Hepatocyte (in vitro differentiated cells): Measurements from ENCODE around the gene METTL25B. TPM values are rescaled to one million over a fixed set of nuclear protein-coding genes. Genes with fewer than 3 reads are reported as not detected.
"Not testable (repeated sequence)": the region's sequence is repeated elsewhere in the genome, so short reads cannot be mapped to it uniquely, and the experiment has no call there.

Experiments used
- DNase-seq: peaks from one replicate; pipeline ENCODE4 v3.0.0-alpha.2; 2016; ENCODE audit warnings: low spot score
- H2AFZ ChIP-seq: fragments of 200-600 bp; sonication (generic); 2 replicates; pipeline ENCODE4 v1.6.0; 2016; ENCODE audit warnings: antibody characterized with exemption, mild to moderate bottlenecking
- H3K27ac ChIP-seq: fragments of 200-600 bp; sonication (generic); 2 replicates; pipeline ENCODE4 v1.5.1; 2016; ENCODE audit warnings: mild to moderate bottlenecking
- H3K27me3 ChIP-seq: fragments of 200-600 bp; sonication (generic); 2 replicates; pipeline ENCODE4 v1.6.1; 2016
- H3K36me3 ChIP-seq: fragments of 200-600 bp; sonication (generic); replicated peaks from 2 replicates; pipeline ENCODE4 v1.5.1; 2016; ENCODE audit warnings: low read depth; ENCODE audit not compliant: insufficient read depth
- H3K4me1 ChIP-seq: fragments of 200-600 bp; sonication (generic); 2 replicates; pipeline ENCODE4 v1.5.1; 2016; ENCODE audit warnings: mild to moderate bottlenecking, moderate library complexity; ENCODE audit not compliant: insufficient read depth
- H3K4me2 ChIP-seq: fragments of 200-600 bp; sonication (generic); 2 replicates; pipeline ENCODE4 v1.6.0; 2016
- H3K4me3 ChIP-seq: fragments of 200-600 bp; sonication (generic); 2 replicates; pipeline ENCODE4 v1.5.1; 2016; ENCODE audit warnings: mild to moderate bottlenecking
- H3K79me2 ChIP-seq: fragments of 200-600 bp; sonication (generic); 2 replicates; pipeline ENCODE4 v1.6.0; 2017; ENCODE audit warnings: mild to moderate bottlenecking
- H3K9me2 ChIP-seq: fragments of 200-600 bp; sonication (generic); replicated peaks from 2 replicates; pipeline ENCODE4 v1.6.0; 2017; ENCODE audit warnings: mild to moderate bottlenecking; ENCODE audit not compliant: insufficient read depth
- H3K9me3 ChIP-seq: fragments of 200-600 bp; sonication (generic); 2 replicates; pipeline ENCODE4 v1.5.1; 2016; ENCODE audit warnings: low read depth, mild to moderate bottlenecking
- H4K20me1 ChIP-seq: fragments of 200-600 bp; sonication (generic); 2 replicates; pipeline ENCODE4 v1.6.0; 2016; ENCODE audit warnings: mild to moderate bottlenecking; ENCODE audit not compliant: insufficient read depth, poor library complexity, severe bottlenecking
- EZH2 ChIP-seq: fragments of 200-600 bp; sonication (generic); IDR thresholded peaks from 2 replicates; pipeline ENCODE4 v1.6.1; 2016; ENCODE audit warnings: antibody characterized with exemption, mild to moderate bottlenecking, borderline replicate concordance
- EZH2phosphoT487 ChIP-seq: fragments of 200-600 bp; sonication (generic); IDR thresholded peaks from one replicate; pipeline ENCODE4 v1.6.1; 2018; ENCODE audit warnings: antibody characterized with exemption, mild to moderate bottlenecking, low read depth, moderate library complexity; ENCODE audit not compliant: unreplicated experiment, severe bottlenecking
- WGBS: methylation state at CpG from one replicate; pipeline ENCODE4 v1.1.6; 2016; ENCODE audit warnings: low lambda C conversion rate; ENCODE audit errors: missing lambda C conversion rate; 5-methylcytosine and 5-hydroxymethylcytosine counted together
- polyA plus RNA-seq: library from polyadenylated mRNA; unstranded; fragments of >200 nt; fragmentation: Nextera tagmentation; extraction: Ambion mirVana; gene quantifications from 2 replicates; pipeline ENCODE4 v1.2.1, GENCODE V29; 2016
- total RNA-seq: library from RNA; depleted of rRNA; stranded (reverse); fragments of >200 nt; gene quantifications from 2 replicates; pipeline ENCODE4 v1.2.3, GENCODE V29; 2014
- TF ChIP-seq, protein P1 (sequence below): fragments of 200-600 bp; sonication (generic); IDR thresholded peaks from 2 replicates; pipeline ENCODE4 v1.5.1; 2016; ENCODE audit warnings: antibody characterized with exemption, mild to moderate bottlenecking; ENCODE audit not compliant: poor library complexity

Gene METTL25B
- total and polyA plus RNA-seq, 2 experiments from 2014 or later, result 20.6 to 24.7 TPM

DNA sequence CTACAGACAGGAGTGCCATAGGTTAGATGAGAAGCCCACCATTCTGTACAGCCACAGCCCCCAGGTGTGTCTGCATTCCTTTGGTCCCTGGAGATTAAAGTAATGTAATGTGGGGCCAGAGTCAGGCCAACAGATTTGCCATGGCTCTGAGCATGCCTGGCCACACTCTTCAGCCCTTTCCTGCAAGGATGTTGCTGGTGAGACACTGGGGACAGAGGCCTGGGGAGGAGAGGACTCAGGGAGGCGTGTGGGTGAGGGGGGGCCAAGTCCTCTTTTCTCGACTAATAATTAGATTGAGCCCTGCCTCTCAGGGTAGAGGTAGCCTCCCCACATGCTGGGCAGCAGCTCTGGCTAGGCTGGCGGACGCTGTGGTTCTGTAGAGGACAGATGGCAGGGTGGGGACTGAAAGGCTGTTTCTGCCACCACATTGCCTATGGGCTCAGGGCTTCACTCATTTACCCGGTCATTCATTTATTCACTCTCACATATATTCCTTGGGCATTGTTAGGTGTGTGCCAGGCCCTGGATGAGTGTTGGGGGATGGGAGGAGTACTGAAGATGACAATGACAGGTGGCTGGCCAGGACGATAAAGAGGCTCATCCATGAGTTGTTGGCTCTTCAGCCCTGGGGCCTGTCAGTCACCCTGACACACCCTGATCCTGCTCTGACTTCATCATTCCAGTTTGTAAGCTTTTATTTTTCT lies 32.0 kb downstream of the METTL25B start:
- TF ChIP-seq, protein P1, sequence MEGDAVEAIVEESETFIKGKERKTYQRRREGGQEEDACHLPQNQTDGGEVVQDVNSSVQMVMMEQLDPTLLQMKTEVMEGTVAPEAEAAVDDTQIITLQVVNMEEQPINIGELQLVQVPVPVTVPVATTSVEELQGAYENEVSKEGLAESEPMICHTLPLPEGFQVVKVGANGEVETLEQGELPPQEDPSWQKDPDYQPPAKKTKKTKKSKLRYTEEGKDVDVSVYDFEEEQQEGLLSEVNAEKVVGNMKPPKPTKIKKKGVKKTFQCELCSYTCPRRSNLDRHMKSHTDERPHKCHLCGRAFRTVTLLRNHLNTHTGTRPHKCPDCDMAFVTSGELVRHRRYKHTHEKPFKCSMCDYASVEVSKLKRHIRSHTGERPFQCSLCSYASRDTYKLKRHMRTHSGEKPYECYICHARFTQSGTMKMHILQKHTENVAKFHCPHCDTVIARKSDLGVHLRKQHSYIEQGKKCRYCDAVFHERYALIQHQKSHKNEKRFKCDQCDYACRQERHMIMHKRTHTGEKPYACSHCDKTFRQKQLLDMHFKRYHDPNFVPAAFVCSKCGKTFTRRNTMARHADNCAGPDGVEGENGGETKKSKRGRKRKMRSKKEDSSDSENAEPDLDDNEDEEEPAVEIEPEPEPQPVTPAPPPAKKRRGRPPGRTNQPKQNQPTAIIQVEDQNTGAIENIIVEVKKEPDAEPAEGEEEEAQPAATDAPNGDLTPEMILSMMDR, result no peak
- no peak for TF ChIP-seq EZH2phosphoT487
- 61% methylated on average over 6 of the region's 6 CpGs for WGBS
- Histone ChIP-seq H3K36me3 (no peaks in the 10 kb centered on the region), H3K9me3 (no peaks in the 10 kb centered on the region), H3K4me1 (no peaks in the 10 kb centered on the region), H4K20me1 (no peaks in the 10 kb centered on the region), H2AFZ (no peak overlapping the region), H3K79me2 (peaks cover 5% of the 10 kb centered on the region), H3K4me2 (no peak overlapping the region), H3K27me3 (no peaks in the 10 kb centered on the region), H3K27ac (no peak overlapping the region), H3K4me3 (no peak overlapping the region), H3K9me2 (no peaks in the 10 kb centered on the region)
- no peak for DNase-seq

- no peak overlapping the region for H3K27ac ChIP-seq
- H3K9me3 ChIP-seq, result no peaks in the 10 kb centered on the region
- no peak overlapping the region for H2AFZ ChIP-seq
- H3K4me1 ChIP-seq, result peaks cover 1% of the 10 kb centered on the region
- H3K4me3 ChIP-seq, result no peak overlapping the region
- no peaks in the 10 kb centered on the region for H3K9me2 ChIP-seq
- no peaks in the 10 kb centered on the region for H3K27me3 ChIP-seq
- H3K36me3 ChIP-seq, result no peaks in the 10 kb centered on the region
- no peak overlapping the region for H3K4me2 ChIP-seq
- peaks cover 7% of the 10 kb centered on the region for H3K79me2 ChIP-seq
- DNase-seq, result no peak
- H4K20me1 ChIP-seq, result no peaks in the 10 kb centered on the region
- TF ChIP-seq EZH2 (no peak), EZH2phosphoT487 (no peak)
- TF ChIP-seq, protein P1, result no peak
- 93% methylated on average over 4 of the region's 4 CpGs for WGBS
These were observed 32.5 kb downstream of the METTL25B start for GRCh38 chr1:156760796-156761104.

DNA sequence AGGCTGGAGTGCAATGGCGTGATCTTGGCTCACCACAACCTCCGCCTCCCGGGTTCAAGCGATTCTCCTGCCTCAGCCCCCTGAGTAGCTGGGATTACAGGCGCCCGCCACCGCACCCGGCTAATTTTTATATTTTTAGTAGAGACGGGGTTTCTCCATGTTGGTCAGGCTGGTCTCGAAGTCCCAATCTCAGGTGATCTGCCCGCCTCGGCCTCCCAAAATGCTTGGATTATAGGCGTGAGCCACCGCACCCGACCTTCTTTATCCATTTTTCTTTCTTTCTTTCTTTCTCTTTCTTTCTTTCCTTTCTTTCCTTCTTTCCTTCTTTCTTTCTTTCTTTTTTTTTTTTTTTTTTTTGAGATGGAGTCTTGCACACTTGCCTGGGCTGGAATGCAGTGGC lies 36.9 kb downstream of the METTL25B start:
- not testable (repeated sequence) for H3K4me2 ChIP-seq, H3K9me3 ChIP-seq, H2AFZ ChIP-seq

DNA sequence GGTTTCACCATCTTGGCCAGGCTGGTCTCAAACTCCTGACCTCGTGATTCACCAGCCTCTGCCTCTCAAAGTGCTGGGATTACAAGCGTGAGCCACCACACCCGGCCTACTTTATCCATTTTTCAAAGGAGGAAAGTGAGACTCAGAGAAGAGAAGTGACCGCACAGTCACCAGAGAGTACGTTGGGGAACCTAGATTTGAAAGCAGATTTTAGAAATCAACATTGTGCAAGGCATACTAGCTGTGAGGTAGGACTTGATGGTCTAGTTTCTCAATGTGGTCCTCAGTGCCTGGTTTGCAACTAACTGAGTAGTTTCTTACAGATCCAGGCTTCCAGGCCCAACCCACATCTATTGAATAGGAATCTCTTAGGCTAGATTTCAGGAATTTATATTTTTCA lies 37.4 kb downstream of the METTL25B start:
- Histone ChIP-seq H3K27me3 (no peaks in the 10 kb centered on the region), H3K9me2 (no peaks in the 10 kb centered on the region), H4K20me1 (peaks cover 11% of the 10 kb centered on the region), H3K36me3 (no peaks in the 10 kb centered on the region), H3K4me3 (no peak overlapping the region), H3K79me2 (peaks cover 39% of the 10 kb centered on the region), H3K4me1 (peaks cover 17% of the 10 kb centered on the region), H3K9me3 (no peaks in the 10 kb centered on the region), H3K27ac (peak overlapping the region; percentile 82), H2AFZ (peak overlapping the region; percentile 46), H3K4me2 (peak overlapping the region; percentile 74)
- 96% methylated on average over 5 of the region's 5 CpGs for WGBS
- TF ChIP-seq EZH2phosphoT487, result no peak
- TF ChIP-seq EZH2, result no peak
- TF ChIP-seq, protein P1, result no peak
- no peak for DNase-seq

More for the DNA sequence above, 36.9 kb downstream of the METTL25B start:
- H3K27ac ChIP-seq, DNase-seq, H3K9me2 ChIP-seq, H3K27me3 ChIP-seq, H3K36me3 ChIP-seq, H4K20me1 ChIP-seq, H3K4me3 ChIP-seq: not testable (repeated sequence)
- peaks cover 11% of the 10 kb centered on the region for H3K4me1 ChIP-seq
- WGBS, result 95% methylated on average over 15 of the region's 15 CpGs
- H3K79me2 ChIP-seq, result peaks cover 34% of the 10 kb centered on the region
